Eye (tissue), 1 donor: ENCODE data around the gene STXBP4.
"Not testable (repeated sequence)": the region's sequence is repeated elsewhere in the genome, so short reads cannot be mapped to it uniquely, and the experiment has no call there.

Experiments used
- DNase-seq: peaks from one replicate; pipeline ENCODE4 v3.0.0-alpha.2; 2015

STXBP4 gene

DNA sequence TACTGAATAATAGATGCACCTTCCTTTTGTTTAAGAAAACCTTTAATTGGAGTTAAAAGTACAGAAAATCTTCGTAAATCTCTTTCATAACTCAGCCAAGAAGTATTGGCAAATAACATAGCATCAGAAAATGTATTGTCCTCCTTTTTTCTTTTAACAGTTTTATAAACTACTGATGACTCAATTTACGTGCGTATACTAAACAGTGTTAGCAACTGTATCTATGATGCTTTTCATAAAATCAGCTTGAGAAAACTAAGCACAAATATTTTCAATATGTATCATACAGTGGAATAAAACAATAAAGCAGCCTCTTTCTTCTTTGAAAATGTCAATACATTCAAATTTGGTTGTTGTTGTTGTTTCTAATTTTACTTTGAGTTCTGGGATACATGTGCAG lies 88.6 kb downstream of the STXBP4 start:
- no peak for DNase-seq

DNA sequence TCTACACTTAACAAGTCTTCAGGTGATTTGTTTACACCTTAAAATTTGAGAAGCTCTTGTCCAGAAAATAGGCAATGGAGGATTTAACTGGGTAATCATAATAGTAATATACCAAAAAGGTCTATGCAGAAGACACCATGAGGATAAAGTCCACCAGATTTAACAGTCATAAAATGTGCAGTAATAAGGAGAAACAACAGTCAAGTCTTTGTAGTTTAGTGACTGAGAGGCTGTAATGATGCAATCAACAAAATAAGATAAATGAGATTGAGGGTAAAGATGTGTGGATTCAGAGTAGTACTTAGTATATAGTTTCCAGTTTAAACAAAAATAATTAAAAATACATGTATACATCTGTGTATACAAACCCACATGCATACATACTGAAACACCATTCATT lies 91.2 kb downstream of the STXBP4 start:
- no peak for DNase-seq

DNA sequence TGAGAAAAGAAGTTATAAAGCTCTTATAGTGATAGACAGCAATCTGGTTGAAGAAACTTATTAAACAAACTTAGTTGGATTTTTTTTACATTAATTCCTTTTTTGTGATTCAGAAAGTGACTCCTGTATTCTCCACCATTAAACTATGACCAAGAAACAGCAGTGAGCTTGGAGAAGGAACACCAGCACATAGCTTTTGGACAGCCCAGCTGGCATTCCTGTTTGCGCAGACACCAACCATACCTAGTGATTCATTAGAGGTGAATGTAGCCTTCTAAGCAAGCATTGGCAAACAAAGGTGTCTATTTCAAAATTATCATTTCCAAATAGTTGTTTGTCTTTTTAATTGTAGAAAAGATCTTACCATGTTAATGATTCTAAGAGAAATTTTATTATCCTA lies 94.4 kb downstream of the STXBP4 start:
- no peak for DNase-seq

DNA sequence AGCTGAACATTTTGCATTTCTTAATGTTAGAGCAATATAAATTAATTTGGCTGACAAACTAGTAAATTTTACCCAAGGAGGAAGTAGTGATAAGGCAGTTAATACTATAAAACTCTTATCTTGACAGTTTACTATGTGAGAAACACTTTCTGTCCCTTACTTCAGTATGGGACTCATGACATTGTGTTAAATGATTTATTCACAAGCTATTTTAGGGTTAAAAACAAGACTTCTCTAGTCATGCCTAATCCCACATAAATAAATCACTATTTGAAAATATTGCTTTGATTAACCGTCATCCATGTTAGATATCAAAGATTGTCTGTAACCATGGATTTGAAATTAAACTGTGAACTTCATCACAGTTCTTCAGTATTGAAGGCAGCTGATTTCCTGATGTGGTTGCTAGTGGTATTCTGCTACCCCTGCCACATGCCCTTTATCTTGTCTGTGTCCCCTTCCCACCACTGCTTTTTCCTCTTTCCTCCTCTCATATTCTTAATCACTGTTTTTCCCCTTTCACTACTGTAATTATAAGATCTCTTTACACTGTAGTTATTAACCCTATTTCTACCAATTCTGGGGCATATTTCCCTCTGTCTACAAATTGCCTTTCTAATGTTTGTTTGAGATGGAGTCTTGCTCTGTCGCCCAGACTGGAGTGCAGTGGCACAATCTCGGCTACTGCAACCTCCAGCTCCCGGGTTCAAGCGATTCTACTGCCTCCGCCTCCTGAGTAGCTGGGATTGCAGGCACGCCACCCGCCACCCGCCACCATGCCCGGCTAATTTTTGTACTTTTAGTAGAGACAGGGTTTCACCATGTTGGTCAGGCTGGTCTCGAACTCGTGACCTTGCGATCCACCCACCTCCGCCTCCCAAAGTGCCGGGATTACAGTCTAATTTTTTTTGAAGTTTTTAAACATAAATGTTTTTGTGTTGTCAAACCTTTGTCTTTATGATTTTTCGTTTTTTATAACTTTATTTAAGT lies 95.6 kb downstream of the STXBP4 start:
- no peak for DNase-seq

DNA sequence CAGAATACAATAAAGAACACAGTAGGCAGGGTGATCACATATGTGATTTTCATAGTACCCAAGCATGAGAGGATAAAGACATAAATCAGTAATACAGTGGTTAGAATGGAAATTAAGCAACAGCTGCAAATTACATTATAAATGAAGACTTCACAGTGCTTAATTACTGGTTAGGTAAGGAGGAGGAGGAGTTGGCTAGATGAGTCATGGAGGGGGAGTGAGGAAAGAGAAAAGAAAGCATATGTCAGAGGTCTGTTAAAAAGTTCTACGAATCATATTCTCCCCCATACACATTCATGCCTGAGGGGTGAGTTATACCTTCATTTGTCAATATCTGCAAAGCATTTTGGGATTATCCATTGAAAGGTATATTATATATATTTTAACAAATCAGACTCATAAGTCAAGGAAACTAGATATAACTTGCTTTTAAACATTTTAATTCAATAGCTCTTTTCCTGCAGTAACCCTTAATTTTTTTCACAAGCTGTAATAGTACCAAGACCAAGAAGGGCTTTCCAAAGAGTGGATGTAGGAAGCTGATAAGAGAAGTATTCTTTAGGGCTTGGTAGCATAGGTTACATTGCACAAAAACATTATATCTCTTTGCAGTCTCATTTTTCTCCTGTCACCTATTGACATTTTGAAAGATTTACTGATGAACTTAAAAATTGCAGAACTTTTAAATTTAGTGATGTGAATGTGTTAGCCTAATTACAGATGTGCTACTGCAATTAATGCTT lies 99.3 kb downstream of the STXBP4 start:
- DNase-seq: no peak

DNA sequence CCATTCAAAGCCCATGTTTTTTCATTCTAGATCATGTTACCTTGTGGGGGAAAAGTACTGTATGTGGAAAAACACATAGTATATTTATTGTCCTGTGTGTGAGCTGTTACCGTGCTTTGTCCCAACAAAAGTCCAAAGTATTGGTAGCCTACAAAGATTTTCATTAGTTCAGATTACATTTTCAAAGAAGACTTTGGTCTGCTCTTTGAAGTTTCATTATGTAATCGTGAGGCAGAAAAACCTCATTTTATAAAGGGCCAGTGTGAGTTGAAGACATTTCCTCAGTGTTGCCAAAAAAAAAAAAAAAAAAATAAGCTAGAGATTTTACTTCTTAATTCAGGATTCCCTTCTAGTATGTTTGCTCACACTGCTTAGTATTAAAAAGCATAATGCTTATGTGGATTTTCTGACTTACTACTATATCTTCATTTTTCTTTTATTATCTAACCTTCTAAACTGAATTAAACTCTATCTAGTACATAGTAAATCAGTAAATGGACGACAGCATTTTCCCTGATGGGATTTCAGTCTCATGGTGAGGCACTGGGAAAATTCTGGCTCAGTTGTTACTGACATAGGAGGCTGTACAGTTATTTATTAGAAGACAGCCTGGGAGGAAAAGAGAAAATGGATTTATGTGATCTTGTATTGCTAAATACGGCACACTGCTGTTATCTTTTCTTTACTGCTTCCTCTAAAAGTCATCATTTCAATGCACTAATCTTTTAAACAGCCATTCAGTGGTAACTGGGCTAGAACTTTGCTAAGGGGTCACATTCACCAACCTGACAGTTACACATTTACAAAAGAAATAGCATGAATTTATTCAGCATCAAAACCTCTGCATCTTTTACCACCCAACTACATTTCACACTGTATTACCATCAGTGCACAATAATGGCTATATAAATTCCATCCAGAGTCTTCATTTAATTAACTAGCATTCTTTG lies 100.6 kb downstream of the STXBP4 start:
- peak; percentile 75 for DNase-seq

DNA sequence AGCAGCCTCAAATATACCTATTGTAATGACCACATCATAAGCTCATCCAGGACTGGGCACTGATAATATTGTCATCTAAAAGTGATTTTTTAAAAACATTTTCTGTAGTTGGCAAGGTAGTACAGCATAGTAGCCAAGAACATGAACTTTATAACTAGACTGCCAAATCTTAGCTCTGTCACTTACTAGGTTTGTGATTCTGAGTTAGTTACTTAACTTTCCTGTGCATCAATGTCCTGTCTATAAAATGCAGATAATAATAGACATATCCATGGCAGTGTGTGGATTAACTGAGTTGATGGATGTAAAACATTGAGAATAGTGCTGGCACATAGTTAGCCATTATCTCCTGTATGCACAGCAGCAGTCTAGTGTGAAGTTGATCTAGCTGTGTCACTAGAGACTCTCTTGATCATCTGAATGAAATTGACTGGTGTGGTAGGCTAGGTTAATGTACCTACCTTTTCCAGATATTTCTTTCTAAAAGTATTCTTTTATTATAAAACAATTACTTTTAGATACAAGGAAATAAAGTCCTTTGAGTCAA lies 101.5 kb downstream of the STXBP4 start:
- peak; percentile 32 for DNase-seq

DNA sequence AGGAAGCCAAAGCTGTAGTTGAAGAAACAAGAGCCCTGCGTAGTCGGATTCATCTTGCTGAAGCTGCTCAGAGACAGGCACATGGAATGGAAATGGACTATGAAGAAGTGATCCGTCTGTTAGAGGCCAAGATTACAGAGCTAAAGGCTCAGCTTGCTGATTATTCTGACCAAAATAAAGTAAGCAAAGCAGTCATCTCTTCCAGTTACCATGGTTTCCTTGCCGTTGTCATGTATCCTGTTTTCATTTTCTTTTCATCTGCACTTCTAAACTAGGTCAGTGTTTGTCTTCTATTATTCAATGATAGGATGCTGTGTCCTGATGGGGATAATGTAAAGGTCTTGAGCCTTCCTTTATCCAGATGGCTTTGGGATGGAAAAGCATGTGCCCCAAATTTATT lies 104.3 kb downstream of the STXBP4 start:
- peak; percentile 39 for DNase-seq

DNA sequence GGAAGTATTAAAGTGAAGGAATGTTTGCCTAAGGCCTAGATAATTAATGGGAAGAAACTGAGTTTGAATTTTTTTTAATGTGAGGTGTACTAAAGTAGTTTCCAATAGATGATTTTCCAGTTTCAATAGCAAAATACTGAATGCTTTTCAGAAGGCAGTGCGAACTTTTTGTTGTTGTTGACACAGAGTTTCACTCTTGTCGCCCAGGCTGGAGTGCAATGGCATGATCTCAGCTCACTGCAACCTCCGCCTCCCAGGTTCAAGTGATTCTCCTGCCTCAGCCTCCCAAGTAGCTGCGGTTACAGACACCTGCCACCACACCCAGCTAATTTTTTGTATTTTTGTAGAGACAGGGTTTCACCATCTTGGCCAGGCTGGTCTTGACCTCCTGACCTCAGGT lies 104.9 kb downstream of the STXBP4 start:
- DNase-seq: not testable (repeated sequence)

DNA sequence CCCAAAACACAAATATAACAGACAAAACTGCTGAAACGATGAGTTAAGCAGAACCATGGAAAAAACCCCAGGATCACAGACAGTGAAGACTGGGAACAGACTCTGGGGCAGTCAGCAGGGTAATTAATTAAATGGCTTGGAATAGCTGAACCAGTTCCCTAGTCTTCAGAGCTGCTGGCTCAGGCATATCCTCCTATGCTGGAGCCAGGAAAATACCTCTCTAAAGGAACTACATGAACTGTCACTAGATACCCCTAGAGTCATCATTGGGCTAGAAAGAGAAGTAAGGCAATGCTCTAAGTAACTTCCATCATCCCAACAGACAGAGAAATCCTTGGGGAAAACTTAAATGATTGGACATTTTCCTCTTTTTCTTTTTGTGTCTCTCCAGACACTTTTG lies 113.0 kb downstream of the STXBP4 start:
- DNase-seq: no peak

DNA sequence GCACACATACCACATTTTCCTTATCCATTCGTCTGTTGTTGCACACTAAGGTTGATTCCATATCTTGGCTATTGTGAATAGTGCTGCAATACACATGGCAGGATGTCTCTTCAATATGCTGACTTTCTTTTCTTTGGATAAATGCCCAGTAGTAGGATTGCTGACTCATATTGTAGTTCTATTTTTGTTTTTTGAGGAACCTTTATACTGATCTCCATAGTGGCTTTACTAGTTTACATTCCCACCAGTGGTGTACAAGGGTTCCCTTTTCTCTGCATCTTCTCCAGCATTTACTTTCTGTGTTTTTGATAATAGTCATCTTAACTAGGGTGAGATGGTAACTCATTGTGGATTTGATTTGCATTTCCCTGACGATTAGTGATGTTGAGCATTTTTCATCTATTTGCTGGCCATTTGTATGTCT lies 118.1 kb downstream of the STXBP4 start:
- no peak for DNase-seq

DNA sequence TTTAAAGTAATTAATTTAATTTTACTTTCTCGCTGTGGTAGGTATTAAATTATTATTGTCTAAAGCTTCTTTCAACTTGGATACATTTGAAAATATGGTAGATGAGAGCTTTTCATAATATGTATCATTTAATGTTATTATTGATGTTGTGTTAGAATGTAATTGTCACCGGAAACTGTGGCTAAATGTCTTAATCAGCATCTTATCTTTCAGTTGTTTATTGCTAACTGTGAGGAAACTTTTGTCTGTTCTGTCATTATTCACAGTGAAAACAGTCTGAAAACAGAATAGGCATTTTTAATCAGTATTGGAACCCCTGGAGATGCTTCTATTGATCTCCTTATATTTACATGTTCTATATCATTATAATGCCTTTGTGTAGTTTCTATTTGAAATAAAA lies 120.7 kb downstream of the STXBP4 start:
- no peak for DNase-seq

DNA sequence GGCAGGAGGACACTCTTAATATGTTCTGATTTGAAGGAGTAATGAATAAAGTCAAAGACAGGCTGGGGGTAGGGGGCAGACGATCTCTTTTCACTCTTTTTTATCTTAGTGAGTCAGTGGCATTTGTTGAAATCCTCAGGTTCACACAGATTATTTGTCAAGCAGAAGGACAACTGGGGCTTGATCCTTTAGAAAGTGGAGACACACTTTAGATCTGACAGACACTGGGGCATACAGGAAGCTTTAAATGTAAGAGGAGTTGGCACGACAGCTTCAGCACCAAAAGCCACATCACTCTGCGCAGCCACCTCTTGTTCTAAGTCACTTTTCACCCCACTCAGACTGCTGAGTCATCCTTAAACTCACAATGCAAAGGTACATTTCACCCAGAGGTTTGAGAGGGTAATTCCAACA lies 121.5 kb downstream of the STXBP4 start:
- no peak for DNase-seq

DNA sequence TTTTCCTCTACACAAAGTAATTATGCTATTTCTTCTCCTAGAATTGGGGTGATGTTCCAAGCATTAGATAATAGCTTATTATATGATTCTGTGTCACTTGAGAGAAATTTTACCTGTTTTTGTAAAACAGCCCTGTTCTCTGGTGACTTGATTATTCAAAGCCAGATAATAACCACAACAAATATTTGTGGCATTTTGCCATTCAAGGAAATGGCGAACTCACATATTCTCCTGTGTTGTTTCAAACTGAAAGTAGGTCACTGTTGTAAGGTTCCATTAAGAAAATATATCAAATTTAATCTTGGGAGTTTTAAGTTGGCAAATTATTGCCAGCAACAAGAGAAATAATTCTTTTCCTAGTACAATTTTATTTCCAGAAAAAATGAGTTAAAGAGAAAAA lies 124.8 kb downstream of the STXBP4 start:
- no peak for DNase-seq

DNA sequence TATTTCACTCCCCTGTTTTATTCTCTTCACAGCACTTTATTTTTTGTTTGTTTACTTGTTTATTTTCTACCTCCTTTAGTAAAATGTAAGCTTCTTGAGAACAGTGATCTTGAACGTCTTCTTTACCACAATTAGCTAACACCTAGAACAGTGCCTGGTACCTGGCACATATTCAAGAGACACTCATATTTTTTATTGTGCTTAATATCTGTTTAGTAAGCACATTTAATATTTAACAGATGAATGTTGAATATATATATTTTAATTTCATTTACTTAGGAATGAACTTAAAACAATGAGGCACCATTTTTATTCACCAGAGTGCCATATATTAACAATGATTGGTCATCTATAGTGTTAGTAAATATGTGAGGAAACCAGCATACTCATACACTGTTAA lies 130.2 kb downstream of the STXBP4 start:
- DNase-seq: no peak

DNA sequence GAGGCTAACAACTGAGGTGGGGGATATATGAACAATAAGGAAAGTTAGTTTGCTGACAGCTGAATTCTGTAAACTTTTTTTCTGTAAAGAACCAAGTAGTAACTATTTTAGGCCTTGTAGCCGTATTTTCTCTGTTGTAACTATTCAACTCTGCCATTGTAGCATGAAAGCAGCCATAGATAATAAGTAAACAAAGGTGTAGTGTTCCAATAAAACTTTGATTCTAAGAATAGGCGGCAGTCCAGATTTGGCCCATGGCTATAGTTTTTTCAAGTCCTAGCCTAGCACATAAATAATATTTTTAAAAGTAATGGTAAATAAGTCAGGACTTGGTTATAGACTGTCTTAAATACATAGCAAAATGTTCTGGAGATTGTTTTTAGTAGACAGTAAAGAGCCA lies 142.0 kb downstream of the STXBP4 start:
- no peak for DNase-seq

DNA sequence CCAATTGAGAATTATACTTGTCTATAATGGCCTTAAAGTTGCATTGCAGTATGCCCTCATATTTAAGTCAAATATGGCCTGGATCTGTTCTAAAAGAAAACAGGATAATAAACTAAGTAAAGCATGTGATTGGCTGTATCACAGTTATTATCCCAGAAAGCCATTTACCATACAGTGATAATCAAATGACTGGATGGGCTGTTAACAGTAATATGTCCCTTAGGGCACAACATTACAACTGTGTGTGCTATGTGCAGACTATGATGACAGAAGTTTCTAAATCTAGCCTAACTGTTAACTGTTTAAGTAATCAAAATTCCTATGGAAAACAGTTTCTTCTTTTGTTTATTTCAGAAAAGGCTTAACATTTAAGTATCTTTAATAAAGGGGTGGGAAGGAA lies 145.7 kb downstream of the STXBP4 start:
- no peak for DNase-seq

DNA sequence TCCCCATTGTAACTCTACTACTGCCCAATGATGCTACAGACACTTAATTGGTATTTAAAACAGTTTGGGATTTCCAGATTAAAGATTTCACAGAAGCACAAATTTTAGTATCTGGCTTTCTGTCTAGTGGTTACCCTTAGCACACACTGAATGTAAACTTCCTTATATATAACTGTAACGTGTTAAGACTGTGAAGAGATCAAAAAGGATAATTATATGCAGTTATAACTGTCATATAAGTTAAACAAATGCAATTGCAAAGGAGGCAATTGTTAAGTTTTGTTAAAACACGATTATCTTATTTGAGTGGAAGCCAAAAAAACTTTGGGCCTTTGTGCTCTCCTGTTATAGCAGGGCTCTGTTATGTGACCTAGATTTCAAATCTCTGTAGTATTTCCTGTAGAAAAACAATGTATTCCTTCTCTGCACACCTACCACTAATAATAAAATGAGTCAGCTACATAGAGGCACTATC lies 147.9 kb downstream of the STXBP4 start:
- DNase-seq: peak; percentile 19

DNA sequence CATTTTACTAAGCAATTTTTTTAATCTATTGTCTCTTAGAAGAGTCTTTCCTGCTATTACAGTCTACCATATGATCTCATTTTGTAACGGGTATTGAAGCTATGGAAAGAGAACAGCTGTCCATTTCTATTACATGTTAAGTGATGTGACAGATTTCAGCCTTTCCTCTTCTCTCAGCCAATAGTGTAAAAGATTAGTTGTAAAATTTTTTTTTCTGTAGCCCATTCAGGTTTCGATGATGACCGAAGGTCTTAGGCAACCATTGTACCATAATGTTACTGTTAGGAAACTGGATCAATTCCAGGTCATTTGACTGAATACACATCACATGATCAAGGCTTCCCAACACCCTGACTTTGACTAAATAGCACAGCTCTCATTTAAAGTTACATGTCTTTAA lies 148.6 kb downstream of the STXBP4 start:
- DNase-seq: peak; percentile 63

DNA sequence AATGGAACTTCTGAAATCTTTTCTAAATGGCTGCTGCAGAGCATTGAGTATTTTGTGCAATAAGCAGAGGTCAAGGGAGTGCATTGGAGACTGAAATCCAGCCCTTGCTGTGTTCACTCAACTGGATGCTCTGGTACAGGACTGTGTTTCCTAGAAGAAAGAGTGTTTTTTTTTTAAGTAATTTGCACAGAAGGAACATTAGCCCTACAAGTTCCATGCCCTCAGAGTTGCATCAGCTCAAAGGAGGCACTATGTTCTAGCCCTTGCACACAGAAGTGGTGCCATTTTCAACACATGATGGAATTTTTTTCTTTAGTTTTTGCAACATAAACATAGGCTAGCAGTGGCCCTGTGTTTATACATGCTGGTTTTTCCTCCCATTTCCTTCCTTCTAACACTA lies 152.1 kb downstream of the STXBP4 start:
- DNase-seq: peak; percentile 20

DNA sequence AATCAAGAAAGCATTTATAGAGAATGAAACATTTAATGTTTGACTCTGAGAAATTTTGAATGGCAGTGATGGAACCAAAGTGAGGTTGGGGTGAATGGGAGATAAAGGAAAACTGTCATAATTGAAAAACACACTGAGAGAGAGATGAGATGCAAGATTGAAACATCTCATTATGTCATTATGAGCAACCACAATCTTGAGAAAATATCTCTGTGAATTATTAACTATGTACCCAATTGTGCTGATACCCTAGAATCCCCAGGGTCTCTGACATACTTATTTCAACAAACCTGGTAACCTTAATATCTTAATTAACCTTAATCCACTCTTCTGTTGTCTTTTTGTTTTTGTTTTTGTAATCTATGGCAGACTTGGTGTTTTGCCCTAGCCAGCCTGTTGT lies 152.7 kb downstream of the STXBP4 start:
- DNase-seq: no peak

DNA sequence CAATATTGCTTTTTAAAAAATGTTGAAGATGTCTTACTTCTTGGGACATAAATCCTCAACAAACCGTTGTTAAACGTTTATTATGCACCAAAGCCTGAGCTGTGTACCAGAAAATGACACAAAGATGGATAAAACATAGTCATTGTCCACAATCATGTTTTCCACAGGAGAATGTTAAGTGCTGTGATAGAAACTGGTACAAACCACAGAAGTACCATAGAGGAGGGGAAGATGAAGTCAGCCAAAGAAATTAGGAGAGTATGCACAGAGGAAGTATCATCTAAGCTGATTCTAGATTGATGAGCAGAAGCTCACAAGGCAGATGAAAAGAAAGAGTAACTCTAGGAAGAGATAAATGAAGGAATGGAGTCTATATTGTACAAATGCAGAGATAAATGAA lies 153.5 kb downstream of the STXBP4 start:
- no peak for DNase-seq
